GM19438 (cell line): ENCODE measurements around the gene INTS1.

ENCODE experiments used
- ATAC-seq: cut with Tn5 transposase; IDR thresholded peaks from one replicate; pipeline ENCODE4 v1.9.1; 2021; ENCODE audit warnings: low read depth; ENCODE audit not compliant: unreplicated experiment

Gene INTS1

DNA sequence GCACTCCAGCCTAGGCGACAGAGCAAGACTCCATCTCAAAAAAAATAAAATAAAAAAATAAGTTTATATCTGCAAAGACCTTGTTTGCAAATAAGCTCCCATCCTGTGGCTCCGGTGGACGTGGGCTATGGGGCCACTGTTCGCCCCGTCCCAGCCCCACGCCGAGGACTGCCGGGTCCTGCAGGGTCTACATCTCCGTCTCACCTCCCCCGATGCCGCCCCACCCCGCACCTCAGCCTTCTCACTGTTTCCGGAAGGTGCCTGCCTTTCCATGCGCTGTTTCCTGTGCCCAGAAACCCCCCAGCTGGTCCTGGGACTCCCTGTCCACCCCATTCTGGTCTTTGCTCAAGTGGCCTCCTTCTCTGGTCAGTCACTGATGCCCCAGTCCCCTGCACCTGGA, 5.0 kb upstream of the INTS1 start:
- ATAC-seq = no peak

DNA sequence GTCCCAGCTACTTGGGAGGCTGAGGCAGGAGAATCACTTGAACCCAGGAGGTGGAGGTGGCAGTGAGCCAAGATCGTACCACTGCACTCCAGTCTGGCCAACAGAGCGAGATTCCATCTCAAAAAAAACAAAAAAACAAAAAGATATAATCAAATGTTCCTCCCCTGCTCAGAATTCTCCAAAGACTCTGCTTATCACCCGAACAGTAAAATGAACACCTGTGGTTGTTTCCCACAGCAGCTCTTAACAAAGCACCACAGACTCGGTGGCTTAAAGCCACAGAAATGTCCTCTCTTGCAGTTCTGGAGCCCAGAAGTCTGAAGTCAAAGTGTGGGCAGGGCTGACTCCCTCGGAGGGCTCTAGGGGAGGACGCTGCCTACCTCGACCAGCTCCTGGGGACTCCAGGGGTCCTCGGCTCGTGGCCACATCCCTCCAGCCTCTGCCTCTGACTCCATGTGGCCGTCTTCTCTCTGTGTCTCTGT, 4.1 kb upstream of the INTS1 start:
- no peak for ATAC-seq

DNA sequence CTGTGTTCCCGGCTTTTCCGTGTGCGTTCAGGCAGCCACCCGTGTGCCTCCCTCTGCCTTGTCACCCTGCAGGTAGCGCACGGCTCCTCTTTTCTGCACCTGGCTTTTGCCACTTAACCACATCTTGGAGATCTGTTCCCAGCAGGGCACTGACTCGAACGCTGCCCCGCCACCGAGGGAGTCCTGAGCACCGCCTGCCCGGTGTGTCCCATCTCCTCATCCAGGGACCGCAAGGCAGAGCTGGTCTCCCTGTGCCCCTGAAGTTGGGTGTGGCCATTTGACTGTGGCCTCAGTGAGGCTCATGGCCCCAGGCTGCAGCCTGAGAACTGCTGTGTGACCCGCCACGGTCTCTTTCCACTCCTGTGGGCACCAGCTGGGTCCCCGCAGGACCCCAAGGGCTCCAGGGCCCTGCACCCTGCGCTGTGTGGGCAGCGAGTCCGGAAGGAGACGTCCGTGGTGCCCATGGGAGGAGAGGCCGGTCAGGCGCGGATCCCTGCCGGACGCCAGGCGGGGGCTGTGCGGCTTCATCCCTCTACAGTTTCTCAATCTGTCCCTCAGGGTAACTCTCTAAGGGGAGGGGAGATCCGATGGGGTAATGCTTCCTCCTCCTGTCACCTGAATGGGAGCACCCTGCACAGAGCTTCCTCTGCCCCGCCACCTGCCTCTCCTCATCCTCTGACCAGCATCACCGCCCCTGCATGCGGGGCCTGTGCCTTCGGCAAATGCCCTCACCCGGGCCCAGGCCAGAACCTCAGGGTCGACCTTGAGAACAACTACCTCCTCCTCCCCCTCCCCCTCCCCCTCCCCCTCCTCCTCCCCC, 1.8 kb upstream of the INTS1 start:
- ATAC-seq = no peak

DNA sequence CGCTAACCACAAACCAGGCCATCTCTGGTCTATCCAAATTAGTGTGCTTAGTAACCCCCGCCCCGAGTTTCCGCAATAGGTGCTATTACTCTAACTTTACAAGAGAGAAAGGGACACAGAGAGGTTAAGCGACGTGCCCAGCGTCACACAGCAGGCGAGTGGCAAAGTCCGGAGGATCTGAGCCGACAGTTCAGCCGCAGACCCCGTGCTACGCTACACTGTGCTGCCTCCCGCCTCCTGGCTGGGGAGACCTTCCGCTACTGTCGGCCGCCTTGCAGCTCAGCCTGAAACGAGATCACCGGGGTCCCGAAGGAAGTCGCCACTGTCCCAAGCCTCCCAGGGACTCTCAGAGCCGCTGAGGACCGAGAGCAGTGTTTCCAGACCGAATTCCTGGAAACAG, 799 bp downstream of the INTS1 start:
- no peak for ATAC-seq

DNA sequence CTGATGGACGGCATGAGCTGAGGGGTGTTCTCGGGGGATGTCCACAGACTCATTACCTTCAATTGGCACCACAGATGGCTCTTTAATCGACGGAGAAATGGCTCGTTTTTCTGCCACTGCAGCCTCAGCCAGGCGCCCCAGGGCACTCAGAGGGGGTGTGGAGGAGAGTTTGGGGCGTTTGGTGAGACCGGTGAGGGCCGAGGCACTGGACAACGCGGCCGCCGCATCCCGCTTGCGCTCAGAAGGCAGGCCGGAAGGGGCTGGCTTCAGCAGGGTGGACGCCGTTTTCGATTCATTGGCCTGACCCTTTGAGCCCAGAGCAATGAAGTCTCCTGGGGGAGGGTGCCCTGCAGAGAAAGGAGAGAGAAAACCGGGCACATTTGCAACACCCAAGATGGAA, 1.3 kb downstream of the INTS1 start:
- ATAC-seq = no peak

DNA sequence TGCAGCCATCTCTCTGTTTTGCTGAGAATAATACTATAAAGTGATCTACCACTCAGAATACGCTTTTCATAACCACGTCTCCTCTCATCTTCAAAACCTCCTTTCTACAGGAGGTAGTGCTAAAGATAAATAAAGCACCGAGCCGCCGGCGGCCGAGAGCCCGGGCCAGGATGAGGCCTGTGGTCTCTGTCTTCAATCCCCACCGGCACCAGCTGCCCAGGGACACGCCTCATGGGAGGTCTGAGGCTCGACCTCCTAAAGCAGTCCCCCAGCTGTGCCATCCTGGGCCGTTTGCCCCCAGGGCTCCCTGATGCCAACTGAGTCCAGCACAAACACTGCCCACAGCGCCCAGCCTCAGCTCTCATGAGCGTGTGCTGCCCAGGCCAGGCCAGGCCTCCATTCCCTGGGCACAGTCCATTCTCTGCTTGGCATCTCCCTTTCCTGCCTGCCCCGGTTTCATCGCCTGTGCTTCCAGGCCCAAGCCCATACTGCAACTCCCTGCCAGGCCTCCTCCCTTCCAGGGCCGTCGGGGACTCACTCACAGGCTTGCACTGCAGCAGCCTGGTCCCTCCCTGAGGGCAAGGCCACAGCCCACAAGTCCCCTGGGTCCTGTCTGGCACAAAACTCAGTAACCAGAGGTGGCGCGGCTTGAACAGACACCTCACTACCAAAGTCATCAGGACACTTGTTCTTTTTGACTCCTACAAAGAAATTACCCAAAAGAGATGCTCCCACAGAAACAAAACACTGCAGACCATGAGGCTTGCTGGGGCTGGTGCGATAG, 2.5 kb downstream of the INTS1 start:
- no peak for ATAC-seq

DNA sequence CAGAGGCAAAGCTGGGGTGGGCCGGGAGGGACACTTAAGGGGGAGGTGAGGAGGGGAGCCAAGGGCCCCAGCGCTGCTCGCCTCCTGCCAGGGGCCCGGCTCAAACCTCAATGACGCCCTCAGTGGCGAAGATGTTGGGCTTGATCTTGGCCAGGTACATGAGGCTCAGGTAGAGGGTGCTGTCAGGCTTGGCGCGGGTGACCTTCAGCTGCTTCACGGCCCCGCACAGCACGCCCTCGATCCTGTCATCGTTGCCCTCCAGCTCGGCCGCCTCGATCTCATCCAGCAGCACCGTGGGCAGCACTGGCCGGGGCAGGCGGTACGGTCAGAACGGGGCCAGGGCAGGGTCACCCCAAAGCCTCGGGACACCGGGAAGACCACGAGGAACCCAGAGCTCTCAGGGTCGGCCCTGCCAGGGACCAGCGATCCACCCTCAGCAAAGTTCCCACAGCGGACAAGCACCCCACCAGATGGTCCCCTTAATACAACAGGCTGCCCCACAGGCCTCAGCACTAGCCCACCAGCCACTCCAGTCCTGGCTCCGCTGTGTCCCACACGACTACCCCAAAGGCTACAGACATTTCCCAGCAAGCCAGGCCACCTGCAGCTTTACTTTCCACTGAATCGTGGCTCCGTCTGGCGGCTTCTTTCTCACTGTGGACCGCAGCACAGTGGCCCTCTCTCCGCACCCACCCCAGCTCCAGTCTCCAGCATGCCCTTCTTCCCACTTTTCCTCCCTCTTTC, 4.0 kb downstream of the INTS1 start:
- ATAC-seq = no peak

DNA sequence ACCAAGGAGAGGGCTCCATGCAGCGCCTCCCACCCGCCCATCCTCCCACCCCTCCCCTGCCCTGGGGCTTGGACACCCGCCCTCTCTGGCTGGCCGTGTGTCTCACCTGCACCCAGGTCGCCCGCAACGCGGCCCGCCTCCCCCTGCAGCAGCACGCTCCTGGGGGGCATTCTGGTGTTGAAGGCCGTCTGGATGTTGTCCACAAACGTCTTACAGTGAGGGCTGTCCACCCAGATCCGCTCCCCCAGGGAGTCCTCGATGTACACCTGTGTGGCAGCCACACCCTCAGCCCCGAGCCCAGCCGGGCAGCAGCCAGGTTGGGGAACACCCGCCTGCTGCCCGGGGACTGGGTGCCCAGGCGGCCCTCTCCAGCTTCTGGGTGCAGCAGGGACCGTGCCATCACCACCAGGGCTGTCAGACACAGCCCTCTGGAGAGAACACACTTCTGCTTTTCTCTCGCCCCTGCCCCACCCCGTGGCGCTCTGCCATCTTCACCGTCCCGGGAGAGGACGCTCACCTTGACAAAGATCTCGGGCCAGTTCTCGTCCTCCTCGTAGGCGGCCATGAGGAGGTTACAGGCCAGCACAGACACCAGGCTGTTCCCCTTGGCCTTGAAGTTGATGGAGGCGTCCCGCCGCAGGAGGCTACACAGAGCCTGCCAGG, 4.7 kb downstream of the INTS1 start:
- no peak for ATAC-seq

DNA sequence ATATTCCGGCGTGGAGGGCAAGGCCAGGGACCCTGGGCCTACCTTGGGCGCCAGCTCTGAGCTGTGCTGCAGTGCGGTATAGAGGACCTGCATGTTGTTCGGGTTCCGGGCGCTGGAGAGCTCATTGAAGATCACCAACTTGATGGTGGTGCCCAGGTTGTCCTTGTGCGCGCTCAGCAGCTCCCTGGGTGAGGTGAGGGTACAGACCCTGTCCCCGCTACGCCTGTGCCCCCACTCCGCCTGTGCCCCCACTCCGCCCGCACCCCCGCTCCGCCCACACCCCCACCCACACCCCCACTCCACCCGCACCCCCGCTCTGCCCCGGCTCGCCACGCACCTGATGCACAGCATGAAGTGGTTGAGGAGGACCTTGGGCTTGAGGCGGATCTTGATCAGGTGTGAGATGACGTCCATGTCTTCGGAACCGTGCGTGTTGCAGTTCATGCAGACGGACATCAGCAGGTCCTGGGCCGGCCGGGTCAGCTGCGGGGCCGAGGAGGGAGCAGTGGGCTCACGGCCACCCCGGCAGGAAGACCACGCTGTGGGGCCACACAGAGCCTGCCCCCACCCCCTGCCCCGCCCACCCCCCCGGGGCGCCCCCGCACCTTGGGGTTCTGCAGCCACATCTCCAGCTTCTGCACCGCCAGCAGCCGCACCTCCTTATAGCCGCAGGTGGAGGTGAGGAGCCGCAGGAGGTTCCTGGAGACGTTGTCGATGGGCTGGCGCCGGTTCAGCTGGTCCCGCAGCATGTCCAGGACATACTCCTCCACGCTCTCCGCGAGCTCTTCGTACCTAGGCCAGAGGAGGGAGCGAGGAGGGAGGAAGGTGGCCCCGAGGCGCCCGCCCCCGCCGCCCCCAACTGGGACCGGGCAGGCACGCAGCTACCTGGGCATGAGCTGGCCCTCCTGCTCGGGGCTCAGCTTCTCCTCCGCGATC, 5.6 kb downstream of the INTS1 start:
- ATAC-seq = no peak

DNA sequence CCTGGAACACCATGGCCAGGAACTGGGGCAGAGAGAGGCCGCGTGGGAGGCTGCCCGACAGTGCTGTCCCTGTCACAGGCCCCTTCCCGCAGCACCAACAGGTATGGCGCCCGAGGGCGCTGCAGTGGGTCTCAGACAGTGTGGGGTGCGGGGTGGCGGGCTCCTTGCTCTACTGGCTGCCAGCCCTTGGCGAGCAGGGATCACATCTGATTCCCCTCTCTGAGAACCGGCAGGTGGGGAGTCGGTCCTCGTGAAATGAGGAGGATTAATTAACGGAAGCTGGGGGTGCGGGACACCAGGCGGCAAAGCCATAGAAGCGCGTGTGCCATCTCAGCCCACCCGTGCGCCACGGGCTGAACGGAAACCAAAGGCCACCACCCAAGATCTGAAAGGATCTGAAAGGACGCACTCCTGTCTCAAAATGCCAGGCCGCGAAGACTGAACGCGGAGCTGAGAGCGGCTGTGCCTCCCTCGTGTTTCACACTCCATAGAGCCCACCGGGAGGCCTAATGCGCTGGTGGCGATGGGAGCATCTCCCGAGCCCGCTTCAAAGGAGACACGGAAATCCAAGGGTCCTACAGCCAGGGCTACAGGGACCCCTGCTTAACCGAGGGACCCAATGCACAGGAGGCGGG, 6.8 kb downstream of the INTS1 start:
- no peak for ATAC-seq

DNA sequence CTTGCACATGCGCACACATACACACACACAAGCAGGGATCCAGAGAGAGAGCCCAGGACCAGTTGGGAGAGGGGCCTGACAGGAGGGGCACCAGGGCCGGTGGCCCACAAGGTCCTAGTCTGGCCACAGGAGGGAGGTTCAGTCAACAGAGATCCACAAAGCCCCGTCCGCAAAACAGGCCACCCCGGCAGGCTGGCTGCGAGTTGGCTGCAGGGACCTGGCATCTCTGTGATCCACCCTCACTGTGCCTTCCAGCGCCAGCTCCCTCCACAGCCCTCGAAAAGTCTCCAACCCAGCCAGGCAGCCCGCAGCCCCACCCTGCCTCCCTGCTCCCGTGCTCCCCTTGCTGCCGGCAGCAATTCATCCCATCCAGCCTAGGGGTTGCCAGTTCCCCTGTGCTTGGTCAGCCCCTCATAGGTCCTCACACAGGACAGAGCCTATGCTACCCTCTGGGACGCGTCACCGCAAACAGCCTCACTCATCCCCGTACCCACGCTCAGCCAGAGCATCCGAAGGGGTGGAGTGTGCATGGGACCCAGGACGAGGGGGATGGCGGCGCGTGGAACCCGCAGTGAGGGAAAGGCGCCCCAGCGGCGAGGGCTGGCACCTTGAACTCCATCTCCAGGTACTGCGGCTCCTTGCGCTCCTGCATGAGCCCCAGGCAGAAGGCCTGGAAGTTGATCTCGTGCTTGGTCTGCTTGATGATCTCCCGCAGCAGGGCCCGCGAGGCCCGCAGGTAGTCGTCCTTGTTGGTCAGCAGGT, 7.5 kb downstream of the INTS1 start:
- ATAC-seq = no peak

DNA sequence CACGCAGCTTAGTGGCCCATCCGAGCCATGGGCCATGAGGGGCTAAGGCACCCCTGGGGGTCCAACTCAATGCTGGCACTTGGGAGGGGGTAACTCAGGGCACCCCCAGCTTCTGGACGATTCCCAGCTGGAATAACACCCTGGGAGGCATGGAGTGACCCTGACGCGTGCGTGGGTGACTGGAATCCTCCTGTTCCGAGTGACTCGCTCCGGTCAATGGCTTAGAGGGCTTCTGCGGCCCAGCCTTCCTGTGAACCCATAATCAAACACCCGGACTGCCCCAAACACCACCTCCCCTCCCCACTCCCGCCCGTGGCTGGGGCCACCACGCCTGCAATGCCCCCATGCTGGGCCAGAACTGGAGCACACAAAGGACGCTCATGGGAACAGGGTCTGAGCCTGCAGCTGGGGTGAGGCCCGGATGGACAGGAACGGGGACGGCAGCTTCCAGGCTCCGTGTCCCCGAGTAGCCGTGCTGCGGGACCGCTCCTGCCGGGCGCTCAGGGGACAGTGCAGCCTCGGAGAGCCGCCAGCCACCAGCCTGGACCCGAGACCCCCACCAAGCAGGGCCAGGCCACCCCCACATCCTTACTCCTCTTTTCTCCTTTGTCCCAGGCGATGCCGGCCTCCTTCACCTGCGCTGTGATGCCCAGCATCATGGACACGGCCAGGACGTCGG, 8.5 kb downstream of the INTS1 start:
- ATAC-seq = no peak

DNA sequence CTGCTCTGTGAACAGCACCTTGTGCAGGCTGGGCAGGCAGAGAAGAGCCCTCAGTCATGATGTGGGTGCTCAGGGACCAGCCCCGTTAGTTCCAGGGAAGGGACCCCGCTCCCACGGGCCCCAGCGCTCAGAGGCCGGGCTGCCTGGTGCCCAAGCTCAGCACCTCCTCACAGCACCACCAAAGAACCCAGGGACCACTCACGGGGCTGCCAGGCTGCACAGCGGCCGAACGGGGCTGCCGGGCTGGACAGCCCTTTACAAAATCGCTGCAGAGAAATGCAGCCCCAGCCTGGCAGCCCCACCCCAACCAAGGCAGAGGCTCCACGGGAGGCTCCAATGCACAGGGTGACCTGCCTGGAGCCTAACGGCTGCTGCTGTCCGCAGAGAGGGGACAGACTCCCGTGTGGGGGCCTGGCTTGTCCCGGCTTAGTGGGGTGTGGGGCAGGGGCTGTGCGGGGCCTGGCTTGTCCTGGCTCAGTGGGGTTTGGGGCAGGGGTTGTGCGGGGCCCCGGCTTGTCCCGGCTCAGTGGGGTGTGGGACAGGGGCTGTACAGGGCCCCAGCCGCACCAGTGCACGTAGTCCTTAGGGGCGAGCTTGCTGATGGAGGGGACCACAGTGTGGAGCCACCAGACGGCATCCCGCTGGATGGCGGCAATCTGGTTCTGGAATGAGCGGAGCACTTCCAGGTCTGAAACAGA, 9.2 kb downstream of the INTS1 start:
- ATAC-seq = no peak

DNA sequence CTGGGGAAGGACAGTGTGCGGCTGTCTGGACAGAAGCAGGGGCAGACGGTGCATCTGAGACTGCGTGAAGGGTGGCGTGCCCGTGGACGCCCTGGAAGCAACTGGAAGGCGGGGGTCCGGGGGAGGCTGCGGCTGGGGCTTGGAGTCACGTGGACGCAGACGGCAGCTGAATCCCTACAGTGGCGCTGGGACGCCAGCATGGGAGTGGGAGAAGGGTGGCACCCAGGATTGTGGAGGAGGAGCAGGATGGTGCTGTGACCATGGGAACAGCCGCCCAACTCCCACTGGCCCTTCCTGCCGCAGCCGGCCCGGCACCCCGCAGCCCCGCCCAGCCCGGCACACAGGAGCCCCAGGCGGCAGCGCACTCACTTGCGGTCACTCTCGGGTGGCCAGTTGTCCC, 9.7 kb downstream of the INTS1 start:
- ATAC-seq = no peak

DNA sequence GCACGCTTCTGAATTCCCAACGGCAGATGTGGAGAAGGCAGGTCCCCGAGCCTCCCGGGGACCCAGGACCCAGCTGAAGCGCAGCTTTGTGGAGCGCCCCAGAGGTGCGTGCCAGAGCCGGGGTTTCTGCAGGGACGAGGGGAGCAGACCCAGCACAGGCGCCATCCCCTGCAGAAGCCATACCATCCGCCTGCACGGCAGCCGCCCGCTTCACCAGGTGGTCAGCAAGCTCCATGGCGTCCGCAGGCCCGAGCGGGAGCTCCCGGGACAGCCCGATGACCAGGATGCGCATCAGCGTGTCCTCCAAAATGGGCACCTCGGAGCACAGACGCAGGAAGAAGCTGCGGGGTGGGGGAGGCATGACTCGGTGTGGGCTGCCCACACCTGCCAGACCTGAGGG, 10.6 kb downstream of the INTS1 start:
- ATAC-seq = no peak

DNA sequence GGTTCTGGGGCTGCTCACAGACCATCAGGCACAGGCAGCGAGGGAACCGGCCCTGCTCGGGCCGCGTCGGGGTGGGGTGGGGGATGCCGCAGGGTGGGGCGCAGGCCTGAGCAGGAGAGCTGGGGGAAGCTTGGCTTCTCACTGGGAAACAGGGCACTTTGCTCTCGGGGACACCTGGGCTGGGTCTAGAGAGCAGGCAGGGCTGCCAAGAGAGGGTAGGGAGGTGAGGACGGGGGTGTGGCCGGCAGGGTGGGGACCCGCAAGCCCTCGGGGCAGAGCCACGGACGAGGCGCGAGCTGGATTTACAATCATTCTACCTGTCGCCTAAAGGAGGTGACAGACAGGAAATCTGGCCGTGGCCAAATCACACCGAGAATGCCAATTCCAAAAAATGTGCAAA, 11.1 kb downstream of the INTS1 start:
- no peak for ATAC-seq

DNA sequence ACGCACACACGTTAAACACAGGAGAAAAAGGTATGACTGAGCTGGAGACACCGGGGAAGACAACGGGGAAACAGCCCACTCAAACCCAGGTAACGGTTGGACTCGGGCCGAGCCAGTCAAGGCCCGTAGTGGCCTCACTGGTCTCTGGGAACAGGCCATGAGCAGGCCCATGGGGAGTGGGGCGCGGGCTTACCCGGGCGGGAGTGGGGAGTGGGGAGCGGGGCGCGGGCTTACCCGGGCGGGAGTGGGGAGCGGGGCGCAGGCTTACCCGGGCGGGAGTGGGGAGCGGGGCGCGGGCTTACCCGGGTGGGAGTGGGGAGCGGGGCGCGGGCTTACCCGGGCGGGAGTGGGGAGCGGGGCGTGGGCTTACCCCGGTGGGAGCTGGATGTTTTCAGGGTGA, 11.5 kb downstream of the INTS1 start:
- no peak for ATAC-seq
